ENCODE data around the gene DDX5. TPM values are rescaled to one million over a fixed set of nuclear protein-coding genes. Genes with fewer than 3 reads are reported as not detected.
"Not testable (repeated sequence)": the region's sequence is repeated elsewhere in the genome, so short reads cannot be mapped to it uniquely, and the experiment has no call there.

The DDX5 gene
- total and polyA plus RNA-seq, 2 donors (not counting 3 experiments of a cell fraction or from before 2014, with no cell fraction given), result 1,027 to 2,040 TPM

DNA sequence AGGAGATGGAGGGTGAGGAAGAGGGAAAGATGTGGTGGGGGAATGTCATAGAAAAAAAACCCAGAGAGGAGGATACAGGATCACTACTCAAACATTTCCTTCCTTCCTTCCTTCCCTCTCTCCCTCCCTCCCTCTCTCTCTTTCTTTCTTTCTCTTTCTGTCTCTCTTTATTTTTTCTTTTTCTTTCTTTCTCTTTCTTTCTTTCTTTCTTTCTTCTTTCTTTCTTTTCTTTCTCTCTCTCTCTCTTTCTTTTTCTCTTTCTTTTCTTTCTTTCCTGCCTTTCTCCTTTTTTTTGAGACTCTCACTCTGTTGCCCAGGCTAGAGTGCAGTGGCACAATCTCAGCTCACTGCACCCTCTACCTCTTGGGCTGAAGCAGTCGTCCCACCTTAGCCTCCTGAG is 39.3 kb downstream of the DDX5 start:
- intact Hi-C loops (cut with micrococcal nuclease); POLR2A ChIA-PET; H2AFZ ChIP-seq (ENCODE audit: low read depth, low read length); H3K9ac ChIP-seq (replicated peaks; ENCODE audit: extremely low read depth, insufficient read depth, low read length); H3K36me3 ChIP-seq (ENCODE audit: control insufficient read depth in 2 of 2, extremely low read depth in 1 of 2, insufficient read depth in 2 of 2, low read length in 2 of 2); H3K27me3 ChIP-seq (ENCODE audit: control insufficient read depth in 2 of 2, insufficient read depth in 2 of 2, low read length in 2 of 2); H3K4me3 ChIP-seq (replicated peaks in 1 of 3; ENCODE audit: insufficient read depth in 1 of 3, low read depth in 1 of 3, low read length in 3 of 3); DNase-seq (ENCODE audit: low read depth, low spot score); dilution Hi-C loops (cut with MboI; ENCODE audit: extremely low pct_ligation_motif_present, low sequenced_read_pairs); H3K9me3 ChIP-seq (replicated peaks; ENCODE audit: control insufficient read depth, insufficient read depth, low read length); H3K4me2 ChIP-seq (ENCODE audit: insufficient read depth, low read length); H3K27ac ChIP-seq (ENCODE audit: insufficient read depth, low read depth, low read length); BruUV-seq (replicated peaks); H4K20me1 ChIP-seq (replicated peaks; ENCODE audit: control insufficient read depth, extremely low read depth, insufficient read depth, low read length); H3K79me2 ChIP-seq (ENCODE audit: control insufficient read depth, insufficient read depth, low read length); H3K9me1 ChIP-seq (replicated peaks; ENCODE audit: control insufficient read depth, extremely low read depth, insufficient read depth, low read length); FAIRE-seq; H3K4me1 ChIP-seq (ENCODE audit: control insufficient read depth, extremely low read depth, insufficient read depth, low read length): not testable (repeated sequence)
- CTCF ChIA-PET, result interaction anchor here (2.0 kb wide), 1 partner anchor 24 kb away, joined by 12 read pairs; no protein-coding TSS in a partner anchor

DNA sequence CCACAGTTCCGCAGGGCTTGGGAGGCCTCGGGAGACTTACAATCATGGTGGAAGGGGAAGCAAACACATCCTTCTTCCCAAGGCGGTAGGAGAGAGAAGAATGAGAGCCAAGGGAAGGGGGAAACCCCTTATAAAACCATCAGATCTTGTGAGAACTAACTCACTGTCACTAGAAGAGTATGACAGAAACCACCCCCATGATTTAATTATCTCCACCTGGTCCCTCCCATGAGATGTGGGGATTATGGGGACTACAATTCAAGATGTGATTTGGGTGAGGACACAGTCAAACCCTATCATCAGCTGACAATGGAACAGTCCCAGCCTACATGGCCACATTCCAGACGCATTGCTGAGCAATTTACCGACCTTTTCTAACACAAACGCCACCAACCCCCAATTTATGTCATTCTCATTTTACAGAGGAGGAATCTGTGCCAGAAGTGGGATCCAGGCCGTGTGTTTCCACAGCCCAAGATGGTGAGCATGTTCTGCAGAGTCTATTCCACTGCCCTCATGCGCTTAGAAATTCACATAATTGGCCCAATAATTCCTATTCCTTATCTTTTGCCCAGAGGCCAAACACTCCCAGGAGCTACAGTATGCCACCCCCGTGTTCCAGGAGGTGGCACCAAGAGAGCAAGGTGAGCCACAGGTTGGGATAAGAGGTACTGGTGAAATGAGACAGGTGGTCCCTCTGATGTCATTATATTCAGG is 39.9 kb downstream of the DDX5 start:
- dilution Hi-C loops (cut with MboI; ENCODE audit: extremely low pct_ligation_motif_present, low sequenced_read_pairs) (no loop called here), intact Hi-C loops (cut with micrococcal nuclease) (no loop called here)
- no TSS peak for BruUV-seq (replicated peaks)
- H3K9me1 ChIP-seq (replicated peaks; ENCODE audit: control insufficient read depth, extremely low read depth, insufficient read depth, low read length), result no peaks in the 10 kb centered on the region
- H4K20me1 ChIP-seq (replicated peaks; ENCODE audit: control insufficient read depth, extremely low read depth, insufficient read depth, low read length), result no peaks in the 10 kb centered on the region
- H3K4me3 ChIP-seq (replicated peaks in 1 of 3; ENCODE audit: insufficient read depth in 1 of 3, low read depth in 1 of 3, low read length in 3 of 3), result no peak overlapping the region
- no peak overlapping the region for H3K27ac ChIP-seq (ENCODE audit: insufficient read depth, low read depth, low read length)
- peaks cover 11% of the 10 kb centered on the region for H3K4me1 ChIP-seq (ENCODE audit: control insufficient read depth, extremely low read depth, insufficient read depth, low read length)
- H3K9ac ChIP-seq (replicated peaks; ENCODE audit: extremely low read depth, insufficient read depth, low read length), result no peak overlapping the region
- no peak overlapping the region for H3K4me2 ChIP-seq (ENCODE audit: insufficient read depth, low read length)
- ChIA-PET CTCF (interaction anchor here (2.0 kb wide), 1 partner anchor 25 kb away, joined by 12 read pairs; no protein-coding TSS in a partner anchor), POLR2A (interaction anchor here (0.6 kb wide), 1 partner anchor 84 kb away, joined by 5 read pairs; no protein-coding TSS in a partner anchor)
- DNase-seq (ENCODE audit: low read depth, low spot score) (no peak), FAIRE-seq (no peak)
- H3K9me3 ChIP-seq (replicated peaks; ENCODE audit: control insufficient read depth, insufficient read depth, low read length), result no peaks in the 10 kb centered on the region
- H2AFZ ChIP-seq (ENCODE audit: low read depth, low read length), result no peak overlapping the region
- H3K79me2 ChIP-seq (ENCODE audit: control insufficient read depth, insufficient read depth, low read length), result no peaks in the 10 kb centered on the region
- no peaks in the 10 kb centered on the region for H3K27me3 ChIP-seq (ENCODE audit: control insufficient read depth in 2 of 2, insufficient read depth in 2 of 2, low read length in 2 of 2)
- TF ChIP-seq, protein P1, sequence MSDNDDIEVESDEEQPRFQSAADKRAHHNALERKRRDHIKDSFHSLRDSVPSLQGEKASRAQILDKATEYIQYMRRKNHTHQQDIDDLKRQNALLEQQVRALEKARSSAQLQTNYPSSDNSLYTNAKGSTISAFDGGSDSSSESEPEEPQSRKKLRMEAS (IDR thresholded peaks at IDR 0.05; ENCODE audit: insufficient read depth, insufficient read length), result no peak
- TF ChIP-seq GATA2 (IDR thresholded peaks at IDR 0.05; ENCODE audit: insufficient read depth, insufficient read length, low read depth, low read length) (no peak), POLR2A (IDR thresholded peaks at IDR 0.05; ENCODE audit: low read depth, low read length) (no peak), POLR2AphosphoS5 (IDR thresholded peaks at IDR 0.05; ENCODE audit: insufficient read depth, low read depth, low read length) (no peak), EZH2 (IDR thresholded peaks at IDR 0.05; ENCODE audit: borderline replicate concordance, low read depth, low read length, severe bottlenecking) (no peak), JUN (IDR thresholded peaks at IDR 0.05; ENCODE audit: borderline replicate concordance, insufficient read depth, insufficient read length, low read depth) (no peak), FOS (IDR thresholded peaks at IDR 0.05; ENCODE audit: borderline replicate concordance, insufficient read depth, low read length) (no peak), MYC (IDR thresholded peaks at IDR 0.05; ENCODE audit: low read depth, low read length) (no peak)
- TF ChIP-seq, protein P2, sequence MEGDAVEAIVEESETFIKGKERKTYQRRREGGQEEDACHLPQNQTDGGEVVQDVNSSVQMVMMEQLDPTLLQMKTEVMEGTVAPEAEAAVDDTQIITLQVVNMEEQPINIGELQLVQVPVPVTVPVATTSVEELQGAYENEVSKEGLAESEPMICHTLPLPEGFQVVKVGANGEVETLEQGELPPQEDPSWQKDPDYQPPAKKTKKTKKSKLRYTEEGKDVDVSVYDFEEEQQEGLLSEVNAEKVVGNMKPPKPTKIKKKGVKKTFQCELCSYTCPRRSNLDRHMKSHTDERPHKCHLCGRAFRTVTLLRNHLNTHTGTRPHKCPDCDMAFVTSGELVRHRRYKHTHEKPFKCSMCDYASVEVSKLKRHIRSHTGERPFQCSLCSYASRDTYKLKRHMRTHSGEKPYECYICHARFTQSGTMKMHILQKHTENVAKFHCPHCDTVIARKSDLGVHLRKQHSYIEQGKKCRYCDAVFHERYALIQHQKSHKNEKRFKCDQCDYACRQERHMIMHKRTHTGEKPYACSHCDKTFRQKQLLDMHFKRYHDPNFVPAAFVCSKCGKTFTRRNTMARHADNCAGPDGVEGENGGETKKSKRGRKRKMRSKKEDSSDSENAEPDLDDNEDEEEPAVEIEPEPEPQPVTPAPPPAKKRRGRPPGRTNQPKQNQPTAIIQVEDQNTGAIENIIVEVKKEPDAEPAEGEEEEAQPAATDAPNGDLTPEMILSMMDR (IDR thresholded peaks at IDR 0.05; ENCODE audit: extremely low read depth in 1 of 2, insufficient read depth in 1 of 2, low read depth in 1 of 2, low read length in 2 of 2), result no peak
- peaks cover 0 to 2% of the 10 kb centered on the region in 2 experiments for H3K36me3 ChIP-seq (ENCODE audit: control insufficient read depth in 2 of 2, extremely low read depth in 1 of 2, insufficient read depth in 2 of 2, low read length in 2 of 2)

Data from endothelial cell of umbilical vein (primary cell).